ENCODE results near the gene DDIT4. TPM values are rescaled to one million over a fixed set of nuclear protein-coding genes. Genes with fewer than 3 reads are reported as not detected.

Gene DDIT4
- total and polyA plus RNA-seq, 2 experiments from 2014 or later: 114 to 136 TPM

DNA sequence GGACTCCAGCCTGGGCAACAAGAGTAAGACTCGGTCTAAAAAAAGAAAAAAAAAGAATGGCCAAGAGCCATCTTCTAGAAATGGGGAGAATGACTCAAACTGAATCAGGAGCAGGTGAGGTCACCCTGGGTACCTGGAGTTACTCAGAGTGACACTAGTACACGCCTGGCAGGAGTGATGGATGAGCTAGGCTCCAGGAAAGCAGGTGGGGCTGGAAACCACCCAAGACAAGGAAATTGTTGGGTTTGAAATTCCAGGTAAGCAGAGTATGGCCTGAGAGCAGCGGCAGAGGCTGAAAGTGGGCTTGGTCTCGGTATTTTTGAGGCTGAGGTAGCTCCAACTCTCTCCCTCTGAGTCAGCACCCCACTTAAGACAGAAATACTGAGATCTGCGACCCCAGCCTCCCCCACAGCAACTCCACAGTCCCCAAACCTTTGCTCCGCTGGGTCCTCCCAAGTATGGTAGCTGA is 18.5 kb downstream of the DDIT4 start (continued):
- TF ChIP-seq, protein P1, sequence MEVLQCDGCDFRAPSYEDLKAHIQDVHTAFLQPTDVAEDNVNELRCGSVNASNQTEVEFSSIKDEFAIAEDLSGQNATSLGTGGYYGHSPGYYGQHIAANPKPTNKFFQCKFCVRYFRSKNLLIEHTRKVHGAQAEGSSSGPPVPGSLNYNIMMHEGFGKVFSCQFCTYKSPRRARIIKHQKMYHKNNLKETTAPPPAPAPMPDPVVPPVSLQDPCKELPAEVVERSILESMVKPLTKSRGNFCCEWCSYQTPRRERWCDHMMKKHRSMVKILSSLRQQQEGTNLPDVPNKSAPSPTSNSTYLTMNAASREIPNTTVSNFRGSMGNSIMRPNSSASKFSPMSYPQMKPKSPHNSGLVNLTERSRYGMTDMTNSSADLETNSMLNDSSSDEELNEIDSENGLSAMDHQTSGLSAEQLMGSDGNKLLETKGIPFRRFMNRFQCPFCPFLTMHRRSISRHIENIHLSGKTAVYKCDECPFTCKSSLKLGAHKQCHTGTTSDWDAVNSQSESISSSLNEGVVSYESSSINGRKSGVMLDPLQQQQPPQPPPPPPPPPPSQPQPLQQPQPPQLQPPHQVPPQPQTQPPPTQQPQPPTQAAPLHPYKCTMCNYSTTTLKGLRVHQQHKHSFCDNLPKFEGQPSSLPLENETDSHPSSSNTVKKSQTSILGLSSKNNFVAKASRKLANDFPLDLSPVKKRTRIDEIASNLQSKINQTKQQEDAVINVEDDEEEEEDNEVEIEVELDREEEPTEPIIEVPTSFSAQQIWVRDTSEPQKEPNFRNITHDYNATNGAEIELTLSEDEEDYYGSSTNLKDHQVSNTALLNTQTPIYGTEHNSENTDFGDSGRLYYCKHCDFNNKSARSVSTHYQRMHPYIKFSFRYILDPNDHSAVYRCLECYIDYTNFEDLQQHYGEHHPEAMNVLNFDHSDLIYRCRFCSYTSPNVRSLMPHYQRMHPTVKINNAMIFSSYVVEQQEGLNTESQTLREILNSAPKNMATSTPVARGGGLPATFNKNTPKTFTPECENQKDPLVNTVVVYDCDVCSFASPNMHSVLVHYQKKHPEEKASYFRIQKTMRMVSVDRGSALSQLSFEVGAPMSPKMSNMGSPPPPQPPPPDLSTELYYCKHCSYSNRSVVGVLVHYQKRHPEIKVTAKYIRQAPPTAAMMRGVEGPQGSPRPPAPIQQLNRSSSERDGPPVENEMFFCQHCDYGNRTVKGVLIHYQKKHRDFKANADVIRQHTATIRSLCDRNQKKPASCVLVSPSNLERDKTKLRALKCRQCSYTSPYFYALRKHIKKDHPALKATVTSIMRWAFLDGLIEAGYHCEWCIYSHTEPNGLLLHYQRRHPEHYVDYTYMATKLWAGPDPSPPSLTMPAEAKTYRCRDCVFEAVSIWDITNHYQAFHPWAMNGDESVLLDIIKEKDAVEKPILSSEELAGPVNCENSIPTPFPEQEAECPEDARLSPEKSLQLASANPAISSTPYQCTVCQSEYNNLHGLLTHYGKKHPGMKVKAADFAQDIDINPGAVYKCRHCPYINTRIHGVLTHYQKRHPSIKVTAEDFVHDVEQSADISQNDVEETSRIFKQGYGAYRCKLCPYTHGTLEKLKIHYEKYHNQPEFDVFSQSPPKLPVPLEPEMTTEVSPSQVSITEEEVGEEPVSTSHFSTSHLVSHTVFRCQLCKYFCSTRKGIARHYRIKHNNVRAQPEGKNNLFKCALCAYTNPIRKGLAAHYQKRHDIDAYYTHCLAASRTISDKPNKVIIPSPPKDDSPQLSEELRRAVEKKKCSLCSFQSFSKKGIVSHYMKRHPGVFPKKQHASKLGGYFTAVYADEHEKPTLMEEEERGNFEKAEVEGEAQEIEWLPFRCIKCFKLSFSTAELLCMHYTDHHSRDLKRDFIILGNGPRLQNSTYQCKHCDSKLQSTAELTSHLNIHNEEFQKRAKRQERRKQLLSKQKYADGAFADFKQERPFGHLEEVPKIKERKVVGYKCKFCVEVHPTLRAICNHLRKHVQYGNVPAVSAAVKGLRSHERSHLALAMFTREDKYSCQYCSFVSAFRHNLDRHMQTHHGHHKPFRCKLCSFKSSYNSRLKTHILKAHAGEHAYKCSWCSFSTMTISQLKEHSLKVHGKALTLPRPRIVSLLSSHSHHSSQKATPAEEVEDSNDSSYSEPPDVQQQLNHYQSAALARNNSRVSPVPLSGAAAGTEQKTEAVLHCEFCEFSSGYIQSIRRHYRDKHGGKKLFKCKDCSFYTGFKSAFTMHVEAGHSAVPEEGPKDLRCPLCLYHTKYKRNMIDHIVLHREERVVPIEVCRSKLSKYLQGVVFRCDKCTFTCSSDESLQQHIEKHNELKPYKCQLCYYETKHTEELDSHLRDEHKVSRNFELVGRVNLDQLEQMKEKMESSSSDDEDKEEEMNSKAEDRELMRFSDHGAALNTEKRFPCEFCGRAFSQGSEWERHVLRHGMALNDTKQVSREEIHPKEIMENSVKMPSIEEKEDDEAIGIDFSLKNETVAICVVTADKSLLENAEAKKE (CRISPR knock-in tag; IDR thresholded peaks at IDR 0.05): no peak
- TF ChIP-seq ZNF331 (CRISPR knock-in tag; IDR thresholded peaks at IDR 0.05; ENCODE audit: low read depth) (no peak), EZH2phosphoT487 (IDR thresholded peaks at IDR 0.05; ENCODE audit: unreplicated experiment) (no peak), EZH2 (IDR thresholded peaks at IDR 0.05; ENCODE audit: low read depth, unreplicated experiment) (no peak), JUNB (IDR thresholded peaks at IDR 0.05; ENCODE audit: unreplicated experiment) (no peak), CREB1 (CRISPR knock-in tag; IDR thresholded peaks at IDR 0.05; ENCODE audit: low read depth) (no peak), POLR2AphosphoS5 (IDR thresholded peaks at IDR 0.05; ENCODE audit: low read depth) (no peak)
- TF ChIP-seq, protein P2, sequence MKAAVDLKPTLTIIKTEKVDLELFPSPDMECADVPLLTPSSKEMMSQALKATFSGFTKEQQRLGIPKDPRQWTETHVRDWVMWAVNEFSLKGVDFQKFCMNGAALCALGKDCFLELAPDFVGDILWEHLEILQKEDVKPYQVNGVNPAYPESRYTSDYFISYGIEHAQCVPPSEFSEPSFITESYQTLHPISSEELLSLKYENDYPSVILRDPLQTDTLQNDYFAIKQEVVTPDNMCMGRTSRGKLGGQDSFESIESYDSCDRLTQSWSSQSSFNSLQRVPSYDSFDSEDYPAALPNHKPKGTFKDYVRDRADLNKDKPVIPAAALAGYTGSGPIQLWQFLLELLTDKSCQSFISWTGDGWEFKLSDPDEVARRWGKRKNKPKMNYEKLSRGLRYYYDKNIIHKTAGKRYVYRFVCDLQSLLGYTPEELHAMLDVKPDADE (IDR thresholded peaks at IDR 0.05): no peak
- TF ChIP-seq, protein P3, sequence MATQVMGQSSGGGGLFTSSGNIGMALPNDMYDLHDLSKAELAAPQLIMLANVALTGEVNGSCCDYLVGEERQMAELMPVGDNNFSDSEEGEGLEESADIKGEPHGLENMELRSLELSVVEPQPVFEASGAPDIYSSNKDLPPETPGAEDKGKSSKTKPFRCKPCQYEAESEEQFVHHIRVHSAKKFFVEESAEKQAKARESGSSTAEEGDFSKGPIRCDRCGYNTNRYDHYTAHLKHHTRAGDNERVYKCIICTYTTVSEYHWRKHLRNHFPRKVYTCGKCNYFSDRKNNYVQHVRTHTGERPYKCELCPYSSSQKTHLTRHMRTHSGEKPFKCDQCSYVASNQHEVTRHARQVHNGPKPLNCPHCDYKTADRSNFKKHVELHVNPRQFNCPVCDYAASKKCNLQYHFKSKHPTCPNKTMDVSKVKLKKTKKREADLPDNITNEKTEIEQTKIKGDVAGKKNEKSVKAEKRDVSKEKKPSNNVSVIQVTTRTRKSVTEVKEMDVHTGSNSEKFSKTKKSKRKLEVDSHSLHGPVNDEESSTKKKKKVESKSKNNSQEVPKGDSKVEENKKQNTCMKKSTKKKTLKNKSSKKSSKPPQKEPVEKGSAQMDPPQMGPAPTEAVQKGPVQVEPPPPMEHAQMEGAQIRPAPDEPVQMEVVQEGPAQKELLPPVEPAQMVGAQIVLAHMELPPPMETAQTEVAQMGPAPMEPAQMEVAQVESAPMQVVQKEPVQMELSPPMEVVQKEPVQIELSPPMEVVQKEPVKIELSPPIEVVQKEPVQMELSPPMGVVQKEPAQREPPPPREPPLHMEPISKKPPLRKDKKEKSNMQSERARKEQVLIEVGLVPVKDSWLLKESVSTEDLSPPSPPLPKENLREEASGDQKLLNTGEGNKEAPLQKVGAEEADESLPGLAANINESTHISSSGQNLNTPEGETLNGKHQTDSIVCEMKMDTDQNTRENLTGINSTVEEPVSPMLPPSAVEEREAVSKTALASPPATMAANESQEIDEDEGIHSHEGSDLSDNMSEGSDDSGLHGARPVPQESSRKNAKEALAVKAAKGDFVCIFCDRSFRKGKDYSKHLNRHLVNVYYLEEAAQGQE (IDR thresholded peaks at IDR 0.05; ENCODE audit: unreplicated experiment): no peak

All from GM23338 (cell line).